Lower lobe of right lung (tissue), 2 donors: Measurements from ENCODE around the gene FAM89B. TPM values are rescaled to one million over a fixed set of nuclear protein-coding genes. Genes with fewer than 3 reads are reported as not detected.

Experiments used
- ATAC-seq, 2 donors: fragments of 200-7000 bp; cut with Tn5 transposase; one replicate each; pipeline ENCODE4 v1.9.1; 2020 to 2022; ENCODE audit warnings: mild to moderate bottlenecking in 2 of 2, moderate library complexity in 2 of 2
- DNase-seq: peaks from one replicate; pipeline ENCODE4 v3.0.0-alpha.2; 2020
- H3K27ac ChIP-seq: fragments of 200-600 bp; one replicate; pipeline ENCODE4 v1.8.0; 2022
- H3K27me3 ChIP-seq: fragments of 200-600 bp; one replicate; pipeline ENCODE4 v1.8.0; 2022; ENCODE audit warnings: low read depth
- H3K36me3 ChIP-seq: fragments of 200-600 bp; one replicate; pipeline ENCODE4 v1.8.0; 2022; ENCODE audit warnings: mild to moderate bottlenecking
- H3K4me1 ChIP-seq: fragments of 200-600 bp; one replicate; pipeline ENCODE4 v1.8.0; 2022
- H3K4me3 ChIP-seq: fragments of 200-600 bp; one replicate; pipeline ENCODE4 v1.8.0; 2022; ENCODE audit warnings: mild to moderate bottlenecking
- H3K9me3 ChIP-seq: fragments of 200-600 bp; one replicate; pipeline ENCODE4 v1.8.0; 2022
- intact Hi-C: fragments of 100-400 bp; cut with DNase I; formaldehyde crosslinking; loops from one replicate; pipeline ENCODE4 v1.11.0; 2022
- total RNA-seq: library from RNA; stranded (reverse); fragmentation: NEBNext Ultra II Directional; extraction: Animal tissue kit (Norgen Biotek cat#: 25700); gene quantifications from one replicate; pipeline ENCODE4 v1.2.1, GENCODE V29; 2021
- TF ChIP-seq, protein P1 (sequence below): fragments of 200-600 bp; IDR thresholded peaks from one replicate; pipeline ENCODE4 v1.8.0; 2022; ENCODE audit warnings: antibody characterized with exemption, mild to moderate bottlenecking
- donor health status: DM: no; HTN: yes; CAD: no; lungs with severe emphysema.

FAM89B gene
- total RNA-seq, 1 donor from 2014 or later, result 48.6 TPM

DNA sequence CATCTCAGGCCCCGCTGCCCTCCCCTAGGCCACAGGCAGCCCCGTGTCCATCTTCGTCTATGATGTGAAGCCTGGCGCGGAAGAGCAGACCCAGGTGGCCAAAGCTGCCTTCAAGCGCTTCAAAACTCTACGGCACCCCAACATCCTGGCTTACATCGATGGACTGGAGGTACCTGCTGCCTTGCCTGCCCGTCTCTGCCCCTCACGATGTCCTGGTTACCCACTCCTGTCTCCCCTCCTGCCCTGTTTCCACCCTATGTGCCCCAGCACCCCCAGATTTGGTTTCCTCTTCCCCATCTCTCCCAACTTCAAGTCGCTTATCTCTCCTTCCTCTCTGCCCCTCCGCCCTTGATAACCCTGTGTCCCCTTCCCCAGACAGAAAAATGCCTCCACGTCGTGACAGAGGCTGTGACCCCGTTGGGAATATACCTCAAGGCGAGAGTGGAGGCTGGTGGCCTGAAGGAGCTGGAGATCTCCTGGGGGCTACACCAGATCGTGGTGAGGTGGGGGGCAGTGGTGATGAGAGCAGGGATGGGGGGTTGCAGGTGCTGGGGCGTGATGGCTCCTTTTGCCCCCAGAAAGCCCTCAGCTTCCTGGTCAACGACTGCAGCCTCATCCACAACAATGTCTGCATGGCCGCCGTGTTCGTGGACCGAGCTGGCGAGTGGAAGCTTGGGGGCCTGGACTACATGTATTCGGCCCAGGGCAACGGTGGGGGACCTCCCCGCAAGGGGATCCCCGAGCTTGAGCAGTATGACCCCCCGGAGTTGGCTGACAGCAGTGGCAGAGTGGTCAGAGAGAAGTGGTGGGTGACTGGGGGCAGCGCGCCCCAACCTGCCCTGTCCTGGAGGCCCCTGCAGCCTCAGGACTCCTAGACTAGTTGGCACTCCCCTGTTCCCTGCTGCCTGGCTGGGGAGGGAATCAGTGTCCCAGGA, 46.5 kb upstream of the FAM89B start:
- TF ChIP-seq, protein P1, sequence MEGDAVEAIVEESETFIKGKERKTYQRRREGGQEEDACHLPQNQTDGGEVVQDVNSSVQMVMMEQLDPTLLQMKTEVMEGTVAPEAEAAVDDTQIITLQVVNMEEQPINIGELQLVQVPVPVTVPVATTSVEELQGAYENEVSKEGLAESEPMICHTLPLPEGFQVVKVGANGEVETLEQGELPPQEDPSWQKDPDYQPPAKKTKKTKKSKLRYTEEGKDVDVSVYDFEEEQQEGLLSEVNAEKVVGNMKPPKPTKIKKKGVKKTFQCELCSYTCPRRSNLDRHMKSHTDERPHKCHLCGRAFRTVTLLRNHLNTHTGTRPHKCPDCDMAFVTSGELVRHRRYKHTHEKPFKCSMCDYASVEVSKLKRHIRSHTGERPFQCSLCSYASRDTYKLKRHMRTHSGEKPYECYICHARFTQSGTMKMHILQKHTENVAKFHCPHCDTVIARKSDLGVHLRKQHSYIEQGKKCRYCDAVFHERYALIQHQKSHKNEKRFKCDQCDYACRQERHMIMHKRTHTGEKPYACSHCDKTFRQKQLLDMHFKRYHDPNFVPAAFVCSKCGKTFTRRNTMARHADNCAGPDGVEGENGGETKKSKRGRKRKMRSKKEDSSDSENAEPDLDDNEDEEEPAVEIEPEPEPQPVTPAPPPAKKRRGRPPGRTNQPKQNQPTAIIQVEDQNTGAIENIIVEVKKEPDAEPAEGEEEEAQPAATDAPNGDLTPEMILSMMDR, result no peak
- Histone ChIP-seq H3K36me3 (peaks cover 45% of the 10 kb centered on the region), H3K9me3 (no peaks in the 10 kb centered on the region), H3K4me3 (peak overlapping the region; percentile 99), H3K4me1 (peaks cover 42% of the 10 kb centered on the region), H3K27me3 (no peaks in the 10 kb centered on the region), H3K27ac (peak overlapping the region; percentile 95)
- DNase-seq, result peak; percentile 28
- intact Hi-C loops, result no loop called here
- ATAC-seq, result no peak

GRCh38 chr11:65526744-65527143, 45.6 kb upstream of the FAM89B start:
- no peak for DNase-seq
- intact Hi-C loops, result no loop called here
- TF ChIP-seq, protein P1, result no peak

GRCh38 chr11:65528819-65529350, 43.5 kb upstream of the FAM89B start:
- Histone ChIP-seq H3K36me3 (peaks cover 75% of the 10 kb centered on the region), H3K27me3 (no peaks in the 10 kb centered on the region), H3K4me1 (peaks cover 22% of the 10 kb centered on the region), H3K9me3 (no peaks in the 10 kb centered on the region), H3K4me3 (no peak overlapping the region), H3K27ac (no peak overlapping the region)
- DNase-seq, result no peak
- TF ChIP-seq, protein P1, result no peak
- intact Hi-C loops, result no loop called here
- ATAC-seq, result no peak

More at GRCh38 chr11:65526744-65527143, 45.6 kb upstream of the FAM89B start:
- peaks cover 42% of the 10 kb centered on the region for H3K4me1 ChIP-seq
- H3K4me3 ChIP-seq, result no peak overlapping the region
- no peaks in the 10 kb centered on the region for H3K9me3 ChIP-seq
- no peaks in the 10 kb centered on the region for H3K27me3 ChIP-seq
- ATAC-seq, result no peak
- H3K36me3 ChIP-seq, result peaks cover 54% of the 10 kb centered on the region
- H3K27ac ChIP-seq, result no peak overlapping the region

DNA sequence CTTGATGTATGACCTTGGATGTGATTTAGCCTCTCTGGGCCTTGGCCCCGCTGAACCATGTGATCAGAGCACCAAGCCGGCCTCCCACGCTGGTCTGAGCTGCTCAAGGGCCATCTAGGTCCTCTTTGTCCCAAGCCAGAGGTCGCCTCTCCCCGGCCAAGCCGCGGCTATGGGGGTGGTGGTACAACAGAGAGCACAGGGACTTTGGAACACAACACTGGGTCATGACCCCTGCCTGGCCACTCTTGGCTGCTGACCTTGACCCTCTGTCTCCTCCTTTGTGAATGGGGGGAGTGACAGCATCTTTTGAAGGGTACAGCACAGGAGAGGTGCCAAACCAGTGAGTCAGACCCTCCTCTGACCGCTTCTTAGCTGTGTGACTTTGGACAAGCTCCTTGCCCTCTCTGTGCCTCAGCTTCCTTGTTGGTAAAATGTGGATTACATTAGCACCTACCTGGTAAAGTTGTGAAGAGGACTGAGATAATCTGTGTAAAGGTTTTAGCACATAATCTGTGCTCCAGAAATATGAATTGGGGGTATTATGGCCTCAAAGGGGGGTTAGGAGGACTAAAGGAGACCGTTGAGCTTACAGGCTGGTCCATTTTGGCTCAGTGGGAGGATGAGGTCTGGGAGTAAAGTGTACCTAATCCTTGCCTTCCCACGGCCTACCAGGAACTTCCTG, 42.7 kb upstream of the FAM89B start:
- Histone ChIP-seq H3K27ac (no peak overlapping the region), H3K36me3 (peaks cover 82% of the 10 kb centered on the region), H3K4me1 (peaks cover 15% of the 10 kb centered on the region), H3K4me3 (no peak overlapping the region), H3K27me3 (no peaks in the 10 kb centered on the region), H3K9me3 (no peaks in the 10 kb centered on the region)
- intact Hi-C loops, result no loop called here
- TF ChIP-seq, protein P1, result no peak
- ATAC-seq, result no peak
- DNase-seq, result no peak

GRCh38 chr11:65530157-65530496, 42.2 kb upstream of the FAM89B start:
- DNase-seq, result no peak
- TF ChIP-seq, protein P1, result no peak
- H3K27me3 ChIP-seq, result no peaks in the 10 kb centered on the region
- no peak overlapping the region for H3K27ac ChIP-seq
- no peaks in the 10 kb centered on the region for H3K9me3 ChIP-seq
- no peak for ATAC-seq
- H3K36me3 ChIP-seq, result peaks cover 87% of the 10 kb centered on the region
- intact Hi-C loops, result no loop called here
- peaks cover 15% of the 10 kb centered on the region for H3K4me1 ChIP-seq
- H3K4me3 ChIP-seq, result no peak overlapping the region
